Esophagus muscularis mucosa (tissue), 4 donors: ENCODE measurements around the gene MYO19. TPM values are rescaled to one million over a fixed set of nuclear protein-coding genes. Genes with fewer than 3 reads are reported as not detected.

ENCODE experiments used
- DNase-seq: peaks from one replicate; pipeline ENCODE4 v3.0.0-alpha.2; 2017; ENCODE audit errors: extremely low spot score
- H3K27ac ChIP-seq, 4 donors: fragments of 200-600 bp; sonication (generic); replicated peaks in 1 of 4; 1 replicate in 3 of 4; 2 replicates in 1 of 4; pipeline ENCODE4 v1.5.1; 2016 to 2019; ENCODE audit warnings: mild to moderate bottlenecking in 1 of 4
- H3K27me3 ChIP-seq, 4 donors: fragments of 200-600 bp; sonication (generic); one replicate each; pipeline versions ENCODE4 v1.5.1 to v1.6.0; 2016 to 2019
- H3K36me3 ChIP-seq, 4 donors: fragments of 200-600 bp; sonication (generic); one replicate each; pipeline ENCODE4 v1.5.1; 2016 to 2019
- H3K4me1 ChIP-seq, 4 donors: fragments of 200-600 bp; sonication (generic); one replicate each; pipeline ENCODE4 v1.5.1; 2016 to 2019
- H3K4me3 ChIP-seq, 4 donors: fragments of 200-600 bp; sonication (generic); 1 replicate in 2 of 4; 2 replicates in 2 of 4; pipeline ENCODE4 v1.5.1; 2016 to 2019; ENCODE audit warnings: mild to moderate bottlenecking in 4 of 4, moderate library complexity in 1 of 4
- H3K9me3 ChIP-seq, 4 donors: fragments of 200-600 bp; sonication (generic); 1 replicate in 3 of 4; 2 replicates in 1 of 4; pipeline ENCODE4 v1.5.1; 2016 to 2019
- CTCF ChIP-seq, 3 experiments: fragments of 200-600 bp in 2 of 3; fragments of 450-650 bp in 1 of 3; sonication (generic) in 2 of 3; IDR thresholded peaks; one replicate each; pipeline ENCODE4 v1.5.1; 2017 to 2019; ENCODE audit warnings: antibody characterized with exemption in 3 of 3, mild to moderate bottlenecking in 2 of 3, moderate library complexity in 1 of 3
- EP300 ChIP-seq: sonication (generic); formaldehyde crosslinking; IDR thresholded peaks from one replicate; pipeline ENCODE4 v1.6.1; 2017; ENCODE audit warnings: antibody characterized with exemption
- POLR2A ChIP-seq: fragments of 450-650 bp; IDR thresholded peaks from one replicate; pipeline ENCODE4 v1.6.1; 2017; ENCODE audit warnings: antibody characterized with exemption, moderate library complexity, mild to moderate bottlenecking, low read depth
- POLR2AphosphoS5 ChIP-seq, 2 donors: sonication (generic); formaldehyde crosslinking; IDR thresholded peaks; one replicate each; pipeline ENCODE4 v1.6.1; 2017; ENCODE audit warnings: antibody characterized with exemption in 2 of 2
- WGBS: methylation state at CpG from one replicate; pipeline ENCODE4 v1.1.5; 2018; 5-methylcytosine and 5-hydroxymethylcytosine counted together
- intact Hi-C: fragments of 100-400 bp; cut with DNase I; formaldehyde crosslinking; loops from one replicate; pipeline ENCODE4 v1.15.1; 2023
- total RNA-seq, 4 donors: library from RNA; depleted of rRNA; stranded (reverse); fragments of >200 nt; gene quantifications; one replicate each; pipeline versions ENCODE4 v1.1.0 to v1.2.1, GENCODE V29; 2016

MYO19 gene
- total RNA-seq, 4 donors from 2014 or later: 29.5 to 68.1 (median 44.3) TPM

DNA sequence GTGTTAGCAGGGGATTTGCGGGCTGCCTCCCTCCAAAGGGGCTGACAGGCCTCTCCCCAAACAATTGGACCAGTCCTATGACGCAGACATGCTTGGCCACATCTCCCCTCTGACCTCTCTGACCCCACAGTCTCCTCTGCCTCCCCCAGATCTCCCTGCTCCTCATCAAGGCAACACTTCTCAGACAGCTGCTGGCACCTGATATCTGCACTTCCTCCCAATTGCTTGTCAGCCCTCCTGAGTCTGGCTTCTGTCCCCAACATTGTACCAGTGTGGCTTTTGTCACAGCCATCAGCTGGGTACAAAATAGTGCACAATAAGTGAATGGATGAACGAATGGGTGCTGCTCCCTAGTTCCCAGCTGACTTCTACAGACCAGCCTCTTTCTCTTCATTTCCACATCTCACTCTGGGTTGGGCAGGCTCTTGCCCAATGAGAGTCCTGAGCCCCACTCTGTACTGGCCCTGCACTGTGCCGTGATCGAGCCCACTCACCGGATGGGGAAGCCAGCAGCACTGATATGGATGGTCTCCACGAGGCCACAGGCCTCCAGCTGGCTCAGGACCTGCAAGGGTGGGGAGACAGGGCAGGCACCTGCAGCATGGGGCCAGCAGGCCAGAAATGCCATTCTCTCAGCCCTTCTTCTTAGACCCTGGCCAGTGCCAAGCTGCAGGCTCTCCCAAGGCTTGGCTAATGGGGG, 31.1 kb downstream of the MYO19 start:
- Histone ChIP-seq H3K36me3 (peaks cover 10 to 89% (median 71%) of the 10 kb centered on the region in 4 donors), H3K4me1 (peaks cover 0 to 4% (median 0%) of the 10 kb centered on the region in 4 donors), H3K4me3 (no peak overlapping the region), H3K27me3 (no peaks in the 10 kb centered on the region), H3K27ac (no peak overlapping the region), H3K9me3 (no peaks in the 10 kb centered on the region)
- no peak for TF ChIP-seq EP300
- TF ChIP-seq CTCF (IDR thresholded peaks at IDR 0.05): no peak
- no peak for TF ChIP-seq POLR2AphosphoS5 (IDR thresholded peaks at IDR 0.05)
- TF ChIP-seq POLR2A: no peak
- intact Hi-C loops: no loop called here
- 81% methylated on average over 3 of the region's 7 CpGs for WGBS
- DNase-seq: no peak

- WGBS: 92% methylated on average over 6 of the region's 6 CpGs
- no peak overlapping the region for H3K4me3 ChIP-seq
- TF ChIP-seq EP300 (no peak), CTCF (IDR thresholded peaks at IDR 0.05) (no peak), POLR2AphosphoS5 (IDR thresholded peaks at IDR 0.05) (no peak), POLR2A (no peak)
- no peaks in the 10 kb centered on the region for H3K27me3 ChIP-seq
- H3K4me1 ChIP-seq: peaks cover 0 to 4% (median 0%) of the 10 kb centered on the region in 4 donors
- no peak for DNase-seq
- peaks cover 22 to 91% (median 72%) of the 10 kb centered on the region in 4 donors for H3K36me3 ChIP-seq
- intact Hi-C loops: no loop called here
- no peak overlapping the region for H3K27ac ChIP-seq
- no peaks in the 10 kb centered on the region for H3K9me3 ChIP-seq
Measured at GRCh38 chr17:36501963-36502362, 32.7 kb downstream of the MYO19 start.

DNA sequence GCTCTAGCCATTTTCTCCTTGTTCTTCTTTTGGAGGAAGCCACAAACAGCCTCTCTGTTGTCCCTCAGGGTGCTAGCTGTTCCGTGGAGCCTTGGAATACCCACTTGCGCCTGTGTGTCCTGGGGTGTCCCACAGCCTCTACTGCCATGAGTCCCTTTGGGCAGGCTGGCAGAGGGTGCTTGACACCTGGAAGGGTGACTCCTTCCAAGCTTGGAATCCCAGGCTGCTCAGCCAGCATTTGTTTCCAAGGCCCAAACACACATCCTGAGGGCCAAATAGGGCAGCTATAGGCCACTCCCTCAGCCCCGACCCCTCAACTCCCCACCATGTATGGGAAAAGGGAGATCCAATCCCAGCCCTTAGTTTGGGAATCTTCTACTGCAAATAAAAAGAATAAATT, 33.3 kb downstream of the MYO19 start:
- DNase-seq: no peak

GRCh38 chr17:36500745-36501225, 33.9 kb downstream of the MYO19 start:
- Histone ChIP-seq H3K36me3 (peaks cover 30 to 91% (median 71%) of the 10 kb centered on the region in 4 donors), H3K4me1 (peaks cover 0 to 4% (median 0%) of the 10 kb centered on the region in 4 donors), H3K27ac (no peak overlapping the region), H3K27me3 (no peaks in the 10 kb centered on the region), H3K4me3 (no peak overlapping the region), H3K9me3 (no peaks in the 10 kb centered on the region)
- TF ChIP-seq EP300 (no peak), CTCF (IDR thresholded peaks at IDR 0.05) (no peak), POLR2A (no peak), POLR2AphosphoS5 (IDR thresholded peaks at IDR 0.05) (no peak)
- 95% methylated on average over 14 of the region's 15 CpGs for WGBS
- no peak for DNase-seq
- intact Hi-C loops: no loop called here

More for the DNA sequence above, 33.3 kb downstream of the MYO19 start:
- Histone ChIP-seq H3K27ac (no peak overlapping the region), H3K27me3 (no peaks in the 10 kb centered on the region), H3K9me3 (no peaks in the 10 kb centered on the region), H3K4me3 (no peak overlapping the region), H3K4me1 (peaks cover 0 to 4% (median 0%) of the 10 kb centered on the region in 4 donors), H3K36me3 (peaks cover 25 to 91% (median 71%) of the 10 kb centered on the region in 4 donors)
- TF ChIP-seq POLR2AphosphoS5 (IDR thresholded peaks at IDR 0.05): no peak
- no peak for TF ChIP-seq CTCF (IDR thresholded peaks at IDR 0.05)
- TF ChIP-seq EP300: no peak
- TF ChIP-seq POLR2A: no peak
- intact Hi-C loops: no loop called here
- 90% methylated on average over 2 of the region's 3 CpGs for WGBS
